Neuronal stem cell (in vitro differentiated cells): ENCODE measurements around the gene OR5B17.

ENCODE experiments used
- DNase-seq: peaks from one replicate; pipeline ENCODE4 v3.0.0-alpha.2; 2013; ENCODE audit warnings: low spot score
- H2AFZ ChIP-seq: one replicate; pipeline ENCODE4 v1.6.1; 2013; ENCODE audit warnings: mild to moderate bottlenecking, low read length, inconsistent platforms
- H2AK5ac ChIP-seq: 2 replicates; pipeline ENCODE4 v1.6.1; 2013; ENCODE audit warnings: low read depth, mild to moderate bottlenecking, inconsistent platforms, low read length, moderate library complexity, mixed read lengths
- H2BK120ac ChIP-seq: 2 replicates; pipeline ENCODE4 v1.6.1; 2013; ENCODE audit warnings: low read depth, mild to moderate bottlenecking, inconsistent platforms, low read length, moderate library complexity, mixed read lengths
- H2BK12ac ChIP-seq: one replicate; pipeline ENCODE4 v1.6.1; 2013; ENCODE audit warnings: low read length, inconsistent platforms
- H2BK15ac ChIP-seq: 2 replicates; pipeline ENCODE4 v1.6.1; 2013; ENCODE audit warnings: mild to moderate bottlenecking, low read length, inconsistent platforms, mixed read lengths
- H2BK5ac ChIP-seq: one replicate; pipeline ENCODE4 v1.6.1; 2013; ENCODE audit warnings: inconsistent platforms, mild to moderate bottlenecking, low read length, moderate library complexity
- H3K14ac ChIP-seq: one replicate; pipeline ENCODE4 v1.6.1; 2013; ENCODE audit warnings: low read length, inconsistent platforms
- H3K18ac ChIP-seq: 2 replicates; pipeline ENCODE4 v1.6.1; 2013; ENCODE audit warnings: low read length, inconsistent platforms
- H3K23ac ChIP-seq: 2 replicates; pipeline ENCODE4 v1.6.1; 2013; ENCODE audit warnings: low read depth, mild to moderate bottlenecking, mixed read lengths, low read length, inconsistent platforms; ENCODE audit not compliant: poor library complexity
- H3K27ac ChIP-seq: replicated peaks from 3 replicates; pipeline ENCODE4 v1.5.1; 2013; ENCODE audit warnings: low read length, inconsistent platforms
- H3K27me3 ChIP-seq, 3 experiments: 2 replicates each; pipeline ENCODE4 v1.6.1; 2013; ENCODE audit warnings: low read length in 3 of 3, mild to moderate bottlenecking in 2 of 3, inconsistent platforms in 1 of 3, low read depth in 1 of 3, mixed read lengths in 1 of 3, moderate library complexity in 1 of 3; ENCODE audit not compliant: control insufficient read depth in 3 of 3, insufficient read depth in 3 of 3
- H3K36me3 ChIP-seq, 2 donors: replicated peaks in 1 of 2; 2 replicates each; pipeline ENCODE4 v1.6.1; 2013; ENCODE audit warnings: low read length in 2 of 2; ENCODE audit not compliant: control insufficient read depth in 2 of 2, insufficient read depth in 2 of 2
- H3K4ac ChIP-seq: 2 replicates; pipeline ENCODE4 v1.6.1; 2013; ENCODE audit warnings: inconsistent platforms, mild to moderate bottlenecking, low read length, moderate library complexity
- H3K4me1 ChIP-seq, 2 donors: 1 replicate in 1 of 2; 2 replicates in 1 of 2; pipeline ENCODE4 v1.6.1; 2013; ENCODE audit warnings: low read length in 2 of 2, low read depth in 1 of 2; ENCODE audit not compliant: control insufficient read depth in 2 of 2, insufficient read depth in 1 of 2
- H3K4me2 ChIP-seq: one replicate; pipeline ENCODE4 v1.6.1; 2013; ENCODE audit warnings: mild to moderate bottlenecking, low read length, inconsistent platforms; ENCODE audit not compliant: insufficient read depth, poor library complexity, severe bottlenecking
- H3K4me3 ChIP-seq, 2 donors: 2 replicates each; pipeline ENCODE4 v1.5.1; 2013; ENCODE audit warnings: low read length in 2 of 2, mild to moderate bottlenecking in 2 of 2, inconsistent platforms in 1 of 2, moderate library complexity in 1 of 2
- H3K79me1 ChIP-seq: one replicate; pipeline ENCODE4 v1.6.1; 2013; ENCODE audit warnings: low read depth, mild to moderate bottlenecking, inconsistent platforms, low read length, moderate library complexity
- H3K9ac ChIP-seq: one replicate; pipeline ENCODE4 v1.6.1; 2013; ENCODE audit warnings: mild to moderate bottlenecking, low read depth, low read length, inconsistent platforms; ENCODE audit not compliant: poor library complexity
- H3K9me3 ChIP-seq, 2 donors: replicated peaks in 1 of 2; 2 replicates each; pipeline versions ENCODE3 to v1.6.1; 2013; ENCODE audit warnings: low read length in 2 of 2, mild to moderate bottlenecking in 2 of 2, inconsistent platforms in 1 of 2, low read depth in 1 of 2, mixed read lengths in 1 of 2, moderate library complexity in 1 of 2; ENCODE audit not compliant: control insufficient read depth in 2 of 2, insufficient read depth in 1 of 2
- H4K8ac ChIP-seq: one replicate; pipeline ENCODE4 v1.6.1; 2013; ENCODE audit warnings: low read depth, mild to moderate bottlenecking, inconsistent platforms, low read length, moderate library complexity
- H4K91ac ChIP-seq: one replicate; pipeline ENCODE4 v1.6.1; 2013; ENCODE audit warnings: low read length, low read depth, mild to moderate bottlenecking, inconsistent platforms; ENCODE audit not compliant: poor library complexity
- WGBS, 2 donors: extraction: QIAGEN DNeasy Blood & Tissue Kit; methylation state at CpG; one replicate each; pipeline ENCODE4 v1.1.7; 2013; ENCODE audit warnings: missing lambda C conversion rate in 2 of 2, mixed read lengths in 1 of 2; ENCODE audit not compliant: insufficient read length in 2 of 2, insufficient replicate concordance in 1 of 2; ENCODE audit errors: extremely low coverage in 2 of 2; 5-methylcytosine and 5-hydroxymethylcytosine counted together

Gene OR5B17

GRCh38 chr11:58354727-58355126, 4.1 kb downstream of the OR5B17 start:
- WGBS, 2 donors, result no CpG with 5 or more reads among the region's 3 CpGs
- no peak overlapping the region for H2AK5ac ChIP-seq

GRCh38 chr11:58345204-58345603, 13.7 kb downstream of the OR5B17 start:
- Histone ChIP-seq H2BK15ac (no peak overlapping the region), H3K14ac (no peak overlapping the region), H4K8ac (no peak overlapping the region), H2BK5ac (no peak overlapping the region), H3K9ac (no peak overlapping the region), H3K4me1 (no peaks in the 10 kb centered on the region), H3K27me3 (no peaks in the 10 kb centered on the region), H2BK12ac (no peak overlapping the region), H3K4ac (no peak overlapping the region), H3K4me3 (no peak overlapping the region), H3K23ac (no peak overlapping the region), H3K36me3 (no peaks in the 10 kb centered on the region), H4K91ac (no peak overlapping the region), H2AFZ (no peak overlapping the region), H3K18ac (no peak overlapping the region), H2BK120ac (no peak overlapping the region), H3K27ac (no peak overlapping the region), H3K4me2 (no peak overlapping the region), H3K9me3 (no peaks in the 10 kb centered on the region), H2AK5ac (no peak overlapping the region), H3K79me1 (no peaks in the 10 kb centered on the region)
- DNase-seq, result no peak
- whole genome bisulfite sequencing, 2 donors, result no CpG with 5 or more reads among the region's 2 CpGs

More at GRCh38 chr11:58354727-58355126, 4.1 kb downstream of the OR5B17 start:
- Histone ChIP-seq H3K36me3 (no peaks in the 10 kb centered on the region), H3K4me2 (no peak overlapping the region), H2BK12ac (no peak overlapping the region), H3K9ac (no peak overlapping the region), H3K9me3 (no peaks in the 10 kb centered on the region), H3K27me3 (no peaks in the 10 kb centered on the region), H3K14ac (no peak overlapping the region), H3K18ac (no peak overlapping the region), H3K4ac (no peak overlapping the region), H3K79me1 (no peaks in the 10 kb centered on the region), H2BK5ac (no peak overlapping the region), H3K23ac (no peak overlapping the region), H3K27ac (no peak overlapping the region), H4K91ac (no peak overlapping the region), H2AFZ (no peak overlapping the region), H2BK15ac (no peak overlapping the region), H3K4me3 (no peak overlapping the region), H4K8ac (no peak overlapping the region), H3K4me1 (no peaks in the 10 kb centered on the region), H2BK120ac (no peak overlapping the region)
- no peak for DNase-seq

- Histone ChIP-seq H3K79me1 (no peaks in the 10 kb centered on the region), H3K36me3 (no peaks in the 10 kb centered on the region), H2BK120ac (no peak overlapping the region), H3K4ac (no peak overlapping the region), H3K9ac (no peak overlapping the region), H3K23ac (no peak overlapping the region), H2AFZ (no peak overlapping the region), H3K4me1 (no peaks in the 10 kb centered on the region), H2BK5ac (no peak overlapping the region), H3K9me3 (no peaks in the 10 kb centered on the region), H3K18ac (no peak overlapping the region), H4K91ac (no peak overlapping the region), H3K27me3 (no peaks in the 10 kb centered on the region), H3K4me3 (no peak overlapping the region), H3K4me2 (no peak overlapping the region), H4K8ac (no peak overlapping the region), H3K14ac (no peak overlapping the region), H2BK12ac (no peak overlapping the region), H2BK15ac (no peak overlapping the region), H3K27ac (no peak overlapping the region), H2AK5ac (no peak overlapping the region)
- no peak for DNase-seq
These were observed 24.2 kb downstream of the OR5B17 start for GRCh38 chr11:58334708-58335107.

GRCh38 chr11:58330861-58331260, 28.0 kb downstream of the OR5B17 start:
- no peak overlapping the region for H2BK5ac ChIP-seq
- no peak overlapping the region for H3K4me2 ChIP-seq

More at GRCh38 chr11:58330861-58331260, 28.0 kb downstream of the OR5B17 start:
- no peak overlapping the region for H3K4ac ChIP-seq
- H3K27me3 ChIP-seq, result no peaks in the 10 kb centered on the region
- no peak overlapping the region for H2AK5ac ChIP-seq
- H3K79me1 ChIP-seq, result no peaks in the 10 kb centered on the region
- H3K14ac ChIP-seq, result no peak overlapping the region
- no peak overlapping the region for H2BK15ac ChIP-seq
- no peak overlapping the region for H2AFZ ChIP-seq
- no CpG with 5 or more reads among the region's 2 CpGs for WGBS, 2 donors
- no peak overlapping the region for H2BK12ac ChIP-seq
- H3K4me1 ChIP-seq, result no peaks in the 10 kb centered on the region
- H4K8ac ChIP-seq, result no peak overlapping the region
- H3K9ac ChIP-seq, result no peak overlapping the region
- H3K18ac ChIP-seq, result no peak overlapping the region
- DNase-seq, result no peak
- no peak overlapping the region for H2BK120ac ChIP-seq
- H3K27ac ChIP-seq, result no peak overlapping the region
- H3K23ac ChIP-seq, result no peak overlapping the region
- no peaks in the 10 kb centered on the region for H3K9me3 ChIP-seq
- no peak overlapping the region for H3K4me3 ChIP-seq
- no peaks in the 10 kb centered on the region for H3K36me3 ChIP-seq
- no peak overlapping the region for H4K91ac ChIP-seq
